ENCODE data around the gene TMEM151A.
"Not testable (repeated sequence)": the region's sequence is repeated elsewhere in the genome, so short reads cannot be mapped to it uniquely, and the experiment has no call there.

DNA sequence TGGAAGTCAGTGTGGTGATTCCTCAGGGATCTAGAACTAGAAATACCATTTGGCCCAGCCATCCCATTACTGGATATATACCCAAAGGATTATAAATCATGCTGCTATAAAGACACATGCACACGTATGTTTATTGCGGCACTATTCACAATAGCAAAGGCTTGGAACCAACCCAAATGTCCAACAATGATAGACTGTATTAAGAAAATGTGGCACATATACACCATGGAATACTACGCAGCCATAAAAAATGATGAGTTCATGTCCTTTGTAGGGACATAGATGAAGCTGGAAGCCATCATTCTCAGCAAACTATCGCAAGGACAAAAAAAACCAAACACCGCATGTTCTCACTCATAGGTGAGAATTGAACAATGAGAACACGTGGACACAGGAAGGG lies 29.1 kb downstream of the TMEM151A start:
- not testable (repeated sequence) for TF ChIP-seq EZH2 (IDR thresholded peaks at IDR 0.05; ENCODE audit: borderline replicate concordance, low read depth, low read length, poor library complexity, severe bottlenecking)
- TF ChIP-seq, protein P1, sequence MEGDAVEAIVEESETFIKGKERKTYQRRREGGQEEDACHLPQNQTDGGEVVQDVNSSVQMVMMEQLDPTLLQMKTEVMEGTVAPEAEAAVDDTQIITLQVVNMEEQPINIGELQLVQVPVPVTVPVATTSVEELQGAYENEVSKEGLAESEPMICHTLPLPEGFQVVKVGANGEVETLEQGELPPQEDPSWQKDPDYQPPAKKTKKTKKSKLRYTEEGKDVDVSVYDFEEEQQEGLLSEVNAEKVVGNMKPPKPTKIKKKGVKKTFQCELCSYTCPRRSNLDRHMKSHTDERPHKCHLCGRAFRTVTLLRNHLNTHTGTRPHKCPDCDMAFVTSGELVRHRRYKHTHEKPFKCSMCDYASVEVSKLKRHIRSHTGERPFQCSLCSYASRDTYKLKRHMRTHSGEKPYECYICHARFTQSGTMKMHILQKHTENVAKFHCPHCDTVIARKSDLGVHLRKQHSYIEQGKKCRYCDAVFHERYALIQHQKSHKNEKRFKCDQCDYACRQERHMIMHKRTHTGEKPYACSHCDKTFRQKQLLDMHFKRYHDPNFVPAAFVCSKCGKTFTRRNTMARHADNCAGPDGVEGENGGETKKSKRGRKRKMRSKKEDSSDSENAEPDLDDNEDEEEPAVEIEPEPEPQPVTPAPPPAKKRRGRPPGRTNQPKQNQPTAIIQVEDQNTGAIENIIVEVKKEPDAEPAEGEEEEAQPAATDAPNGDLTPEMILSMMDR (conservative IDR thresholded peaks at IDR 0.05; ENCODE audit: low read depth, low read length): not testable (repeated sequence)

Data from A673 (cell line).